Right atrium auricular region (tissue), 2 donors: ENCODE data around the gene SPHKAP. TPM values are rescaled to one million over a fixed set of nuclear protein-coding genes. Genes with fewer than 3 reads are reported as not detected.
A peak's percentile ranks its signal among the peaks of the same experiment; 100 is the strongest.
"Not testable (repeated sequence)": the region's sequence is repeated elsewhere in the genome, so short reads cannot be mapped to it uniquely, and the experiment has no call there.

Source experiments
- DNase-seq: peaks from one replicate; pipeline ENCODE4 v3.0.0-alpha.2; 2019; ENCODE audit warnings: low spot score
- H3K27ac ChIP-seq, 2 donors: fragments of 200-600 bp; sonication (generic); 1 replicate in 1 of 2; 2 replicates in 1 of 2; pipeline ENCODE4 v1.5.1; 2016 to 2019
- H3K27me3 ChIP-seq, 2 donors: fragments of 200-600 bp; sonication (generic); one replicate each; pipeline versions ENCODE4 v1.5.1 to v1.6.0; 2017 to 2019
- H3K36me3 ChIP-seq: fragments of 200-600 bp; sonication (generic); one replicate; pipeline ENCODE4 v1.5.1; 2016
- H3K4me1 ChIP-seq, 2 donors: fragments of 200-600 bp; sonication (generic); one replicate each; pipeline versions ENCODE4 v1.5.1 to v1.6.0; 2017 to 2019
- H3K4me3 ChIP-seq, 2 donors: fragments of 200-600 bp; sonication (generic); 1 replicate in 1 of 2; 2 replicates in 1 of 2; pipeline ENCODE4 v1.5.1; 2017 to 2019; ENCODE audit warnings: mild to moderate bottlenecking in 1 of 2, moderate library complexity in 1 of 2
- H3K9me3 ChIP-seq, 2 donors: fragments of 200-600 bp; sonication (generic); one replicate each; pipeline ENCODE4 v1.5.1; 2019
- total RNA-seq, 2 donors: library from RNA; depleted of rRNA; stranded (reverse); fragments of >200 nt; gene quantifications; one replicate each; pipeline ENCODE4 v1.1.0, GENCODE V29; 2016
- TF ChIP-seq, protein P1 (sequence below), 2 donors: fragments of 200-600 bp; sonication (generic); IDR thresholded peaks; one replicate each; pipeline ENCODE4 v1.5.1; 2019; ENCODE audit warnings: antibody characterized with exemption in 2 of 2

SPHKAP gene
- total RNA-seq, 2 donors from 2014 or later = 23.5 to 75.5 TPM

DNA sequence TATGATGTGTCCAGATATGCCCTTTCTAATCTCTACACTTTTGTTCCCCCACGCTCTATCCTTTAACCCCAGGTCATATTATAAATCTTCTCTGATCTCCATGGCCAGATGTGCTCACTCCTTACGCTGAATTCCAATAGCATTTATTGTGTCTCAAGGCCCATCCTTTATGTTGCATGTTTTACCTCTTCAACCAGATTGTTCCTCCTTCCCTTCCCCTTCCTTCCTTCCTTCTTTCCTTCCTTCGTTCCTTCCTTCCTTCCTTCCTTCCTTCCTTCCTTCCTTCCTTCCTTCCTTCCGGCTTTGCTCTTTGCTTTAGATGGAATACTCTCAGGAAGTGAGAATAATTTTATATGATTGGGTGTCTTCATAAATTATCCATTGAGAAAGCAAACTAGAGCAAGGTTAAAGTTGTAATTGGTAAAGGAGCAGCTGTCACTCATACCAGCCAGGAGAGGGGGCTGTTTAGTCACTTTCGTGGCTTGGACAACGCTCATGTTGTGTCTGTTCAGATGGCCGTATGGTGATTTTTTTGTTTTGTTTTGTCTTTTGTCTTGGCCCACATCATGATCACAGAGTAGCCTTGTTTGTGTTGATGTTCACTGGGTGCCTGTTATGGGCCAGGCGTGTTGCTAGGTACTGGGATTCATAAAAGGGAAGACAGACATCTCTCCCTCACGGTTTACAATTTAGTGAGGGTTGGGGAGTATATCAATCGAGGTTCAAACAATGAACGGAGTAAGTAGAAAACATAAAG is 242.0 kb downstream of the SPHKAP start:
- TF ChIP-seq, protein P1, sequence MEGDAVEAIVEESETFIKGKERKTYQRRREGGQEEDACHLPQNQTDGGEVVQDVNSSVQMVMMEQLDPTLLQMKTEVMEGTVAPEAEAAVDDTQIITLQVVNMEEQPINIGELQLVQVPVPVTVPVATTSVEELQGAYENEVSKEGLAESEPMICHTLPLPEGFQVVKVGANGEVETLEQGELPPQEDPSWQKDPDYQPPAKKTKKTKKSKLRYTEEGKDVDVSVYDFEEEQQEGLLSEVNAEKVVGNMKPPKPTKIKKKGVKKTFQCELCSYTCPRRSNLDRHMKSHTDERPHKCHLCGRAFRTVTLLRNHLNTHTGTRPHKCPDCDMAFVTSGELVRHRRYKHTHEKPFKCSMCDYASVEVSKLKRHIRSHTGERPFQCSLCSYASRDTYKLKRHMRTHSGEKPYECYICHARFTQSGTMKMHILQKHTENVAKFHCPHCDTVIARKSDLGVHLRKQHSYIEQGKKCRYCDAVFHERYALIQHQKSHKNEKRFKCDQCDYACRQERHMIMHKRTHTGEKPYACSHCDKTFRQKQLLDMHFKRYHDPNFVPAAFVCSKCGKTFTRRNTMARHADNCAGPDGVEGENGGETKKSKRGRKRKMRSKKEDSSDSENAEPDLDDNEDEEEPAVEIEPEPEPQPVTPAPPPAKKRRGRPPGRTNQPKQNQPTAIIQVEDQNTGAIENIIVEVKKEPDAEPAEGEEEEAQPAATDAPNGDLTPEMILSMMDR (IDR thresholded peaks at IDR 0.05) = peak in 1 of 2 donors; percentile 63

DNA sequence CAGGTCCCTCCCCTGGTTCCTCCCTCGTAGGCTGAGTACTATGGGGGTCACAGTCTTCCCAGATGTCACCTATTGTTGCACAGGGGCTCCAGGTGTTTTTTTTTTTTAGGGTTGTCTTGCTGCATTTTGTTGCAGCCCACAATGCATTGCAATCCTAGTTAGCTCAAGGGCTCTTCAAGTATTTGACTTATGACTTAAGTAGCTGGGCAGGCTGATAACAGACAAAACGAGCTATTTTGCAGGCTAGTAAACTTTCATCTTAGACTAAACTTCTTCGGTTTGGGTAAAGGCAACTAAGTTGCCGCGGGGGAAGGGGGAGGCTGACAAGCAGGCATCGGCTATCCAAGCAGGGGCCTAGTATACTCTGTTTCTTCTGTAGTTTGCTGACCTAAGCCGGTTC is 245.2 kb downstream of the SPHKAP start:
- H3K9me3 ChIP-seq, H3K27ac ChIP-seq, DNase-seq, H3K4me1 ChIP-seq, H3K27me3 ChIP-seq, H3K36me3 ChIP-seq, H3K4me3 ChIP-seq: not testable (repeated sequence)

More for the DNA sequence above, 242.0 kb downstream of the SPHKAP start:
- Histone ChIP-seq H3K4me3 (no peak overlapping the region), H3K27ac (no peak overlapping the region), H3K4me1 (no peaks in the 10 kb centered on the region), H3K36me3 (no peaks in the 10 kb centered on the region), H3K9me3 (no peaks in the 10 kb centered on the region), H3K27me3 (no peaks in the 10 kb centered on the region)
- DNase-seq = no peak

DNA sequence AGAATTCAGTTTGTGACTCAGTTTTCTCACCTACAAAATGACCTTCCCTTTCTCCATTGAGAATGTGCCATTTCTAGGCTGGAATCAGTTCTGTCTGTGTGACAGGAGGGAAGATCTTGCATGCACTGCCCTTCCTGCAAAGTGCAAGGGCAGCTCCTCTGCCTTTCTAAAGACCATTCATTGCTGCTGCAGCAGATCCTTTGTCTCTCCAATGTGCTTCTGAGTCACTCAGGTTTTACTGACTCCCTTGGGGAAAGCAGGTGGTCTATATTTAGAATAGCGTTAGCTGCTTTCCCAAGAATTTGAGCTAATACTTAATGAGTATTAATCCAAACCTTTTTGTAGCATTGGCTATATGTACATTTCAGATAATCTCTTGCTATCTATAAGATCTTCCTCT is 247.6 kb downstream of the SPHKAP start:
- DNase-seq = no peak
- no peak overlapping the region for H3K4me3 ChIP-seq
- H3K27me3 ChIP-seq = no peaks in the 10 kb centered on the region

DNA sequence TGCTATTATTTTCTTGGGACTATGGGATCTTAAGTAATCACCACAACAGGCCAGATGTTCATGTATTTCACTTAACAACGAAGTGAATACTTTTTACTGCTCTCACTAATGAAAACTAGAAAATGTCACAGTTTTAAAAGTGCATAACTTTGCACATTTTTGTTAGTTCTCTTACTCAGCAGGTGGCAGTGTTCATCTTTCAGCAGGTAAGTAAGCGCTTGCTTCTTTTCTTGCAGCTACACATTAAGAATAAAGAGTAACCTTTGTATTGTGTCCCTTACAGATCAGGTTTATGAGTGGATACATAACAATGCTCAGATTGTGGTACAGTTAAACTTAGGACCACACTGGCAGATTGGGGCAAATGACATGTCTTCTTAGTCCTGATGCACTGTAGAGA is 249.1 kb downstream of the SPHKAP start:
- Histone ChIP-seq H3K27ac (no peak overlapping the region), H3K4me1 (no peaks in the 10 kb centered on the region), H3K36me3 (no peaks in the 10 kb centered on the region), H3K9me3 (peaks cover 0 to 5% of the 10 kb centered on the region in 2 donors), H3K4me3 (no peak overlapping the region), H3K27me3 (no peaks in the 10 kb centered on the region)
- no peak for DNase-seq
- TF ChIP-seq, protein P1 (IDR thresholded peaks at IDR 0.05) = no peak

More for the DNA sequence above, 247.6 kb downstream of the SPHKAP start:
- no peak overlapping the region for H3K27ac ChIP-seq
- TF ChIP-seq, protein P1 (IDR thresholded peaks at IDR 0.05) = no peak
- no peaks in the 10 kb centered on the region for H3K36me3 ChIP-seq
- H3K9me3 ChIP-seq = no peaks in the 10 kb centered on the region
- H3K4me1 ChIP-seq = no peaks in the 10 kb centered on the region

DNA sequence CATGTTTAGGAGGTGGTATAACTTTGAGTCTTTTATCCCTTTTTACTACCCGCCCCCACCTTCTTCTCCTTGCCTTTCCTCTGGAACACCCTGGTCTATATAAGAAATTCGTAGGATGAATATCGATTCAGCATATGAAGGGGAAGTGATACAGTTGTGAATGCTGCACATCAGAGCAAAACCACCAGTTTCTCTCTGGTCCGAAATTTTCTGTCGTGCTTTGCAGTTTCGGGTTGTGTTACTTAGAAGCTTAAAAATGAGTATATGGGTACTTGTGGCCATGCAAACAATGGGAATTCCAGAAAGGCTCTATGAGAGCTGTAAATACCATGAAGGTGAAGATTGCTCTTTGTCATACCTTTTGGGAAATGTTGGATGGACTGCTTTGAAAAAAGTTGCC is 249.5 kb downstream of the SPHKAP start:
- peaks cover 0 to 9% of the 10 kb centered on the region in 2 donors for H3K9me3 ChIP-seq
- H3K36me3 ChIP-seq = no peaks in the 10 kb centered on the region
- H3K4me1 ChIP-seq = no peaks in the 10 kb centered on the region
- H3K27ac ChIP-seq = no peak overlapping the region
- no peak for DNase-seq
- no peaks in the 10 kb centered on the region for H3K27me3 ChIP-seq
- no peak overlapping the region for H3K4me3 ChIP-seq
- TF ChIP-seq, protein P1 (IDR thresholded peaks at IDR 0.05) = no peak
